Activated CD4-positive, CD25-positive, alpha-beta regulatory T cell treated with anti-CD3 and anti-CD28 coated beads, Interleukin-2, amount 50 U/mL, for 16 hours (primary cell): ENCODE measurements around the gene DGLUCY.
"Not testable (repeated sequence)": the region's sequence is repeated elsewhere in the genome, so short reads cannot be mapped to it uniquely, and the experiment has no call there.

Source experiments
- DNase-seq: peaks from one replicate; pipeline ENCODE4 v3.0.0-alpha.2; 2020; ENCODE audit warnings: low read depth, low spot score

The DGLUCY gene

DNA sequence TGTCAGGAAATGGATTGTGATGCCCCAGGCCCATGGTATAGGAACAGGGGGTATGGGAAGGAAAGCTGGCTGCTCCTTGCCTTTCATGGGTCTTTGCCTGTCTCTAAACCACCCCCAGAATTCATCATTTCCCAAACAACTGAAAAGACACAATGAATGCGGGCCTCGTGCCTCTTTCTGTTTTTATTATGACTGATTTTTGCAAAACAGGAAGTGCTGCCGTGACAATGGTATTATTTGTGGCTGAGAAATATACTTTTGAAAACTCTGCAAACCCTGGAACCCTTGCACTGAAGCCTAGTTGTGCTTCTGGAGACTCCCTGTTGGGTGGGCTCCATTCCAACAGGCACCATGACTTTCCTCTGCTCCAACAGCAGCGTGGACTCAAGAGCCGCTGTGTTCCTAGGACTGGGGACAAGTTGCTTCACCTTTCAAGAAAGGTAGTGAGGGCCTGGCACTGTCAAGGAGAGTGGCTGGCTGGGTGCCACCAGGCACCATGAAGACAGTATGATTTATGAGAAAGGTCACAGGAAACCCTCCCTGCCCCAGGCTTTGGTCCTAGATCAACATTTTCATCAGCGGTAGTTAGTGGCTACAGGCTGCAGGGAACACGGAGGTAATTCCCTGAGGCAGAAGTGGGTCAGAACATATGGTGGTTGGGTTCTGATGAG lies 4.8 kb upstream of the DGLUCY start:
- no peak for DNase-seq

- no peak for DNase-seq
These were observed 2.4 kb upstream of the DGLUCY start for GRCh38 chr14:91111443-91111842.

GRCh38 chr14:91112194-91112593 lies 1.7 kb upstream of the DGLUCY start:
- no peak for DNase-seq

DNA sequence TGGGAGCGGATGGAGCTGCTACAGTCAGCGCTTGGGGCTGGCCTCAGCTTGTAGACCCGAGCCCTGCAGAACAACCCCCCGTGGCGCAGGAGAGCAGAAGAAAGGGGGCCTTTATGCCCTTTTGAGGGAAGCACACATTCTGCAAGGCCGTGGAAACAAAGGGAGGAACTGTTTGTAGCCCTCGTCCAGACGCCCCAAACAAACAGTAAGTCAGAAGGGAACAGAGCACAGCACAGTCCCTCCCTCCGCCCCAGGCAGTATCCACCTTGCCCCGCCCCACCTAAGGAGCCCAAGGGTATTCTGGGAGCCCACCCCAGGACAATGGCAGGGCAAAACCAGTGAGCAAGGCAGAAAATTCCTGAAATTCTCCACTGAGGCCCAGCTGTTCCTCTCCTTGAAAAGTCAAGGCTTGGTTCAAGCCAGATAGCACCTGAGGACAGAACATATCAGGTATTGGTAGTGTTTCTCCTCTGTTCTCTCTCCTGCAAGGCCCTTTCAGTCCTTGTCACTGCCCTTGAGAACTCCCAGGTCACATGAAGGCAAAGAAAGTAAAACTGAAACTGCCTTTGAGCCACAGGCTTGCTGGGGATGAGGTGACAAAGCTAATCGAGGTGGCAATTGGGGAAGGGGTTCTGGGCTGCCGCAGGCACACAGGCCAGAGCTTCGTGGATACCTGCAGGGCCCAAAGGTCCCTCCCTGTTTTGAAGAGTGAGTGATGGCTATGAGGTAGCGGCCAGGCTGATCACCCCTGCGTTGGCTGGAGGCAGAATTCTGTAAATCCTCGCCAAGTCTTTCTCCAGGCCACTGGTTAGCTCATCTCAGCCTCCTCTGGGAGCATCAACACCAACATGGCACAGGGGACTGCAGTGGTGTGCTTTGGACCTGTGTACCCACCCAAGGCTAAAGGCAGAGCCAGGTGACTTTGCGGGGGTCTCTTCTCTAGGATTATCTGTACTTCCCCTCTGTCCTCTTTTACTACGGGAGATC lies 499 bp downstream of the DGLUCY start:
- peak; percentile 58 for DNase-seq

DNA sequence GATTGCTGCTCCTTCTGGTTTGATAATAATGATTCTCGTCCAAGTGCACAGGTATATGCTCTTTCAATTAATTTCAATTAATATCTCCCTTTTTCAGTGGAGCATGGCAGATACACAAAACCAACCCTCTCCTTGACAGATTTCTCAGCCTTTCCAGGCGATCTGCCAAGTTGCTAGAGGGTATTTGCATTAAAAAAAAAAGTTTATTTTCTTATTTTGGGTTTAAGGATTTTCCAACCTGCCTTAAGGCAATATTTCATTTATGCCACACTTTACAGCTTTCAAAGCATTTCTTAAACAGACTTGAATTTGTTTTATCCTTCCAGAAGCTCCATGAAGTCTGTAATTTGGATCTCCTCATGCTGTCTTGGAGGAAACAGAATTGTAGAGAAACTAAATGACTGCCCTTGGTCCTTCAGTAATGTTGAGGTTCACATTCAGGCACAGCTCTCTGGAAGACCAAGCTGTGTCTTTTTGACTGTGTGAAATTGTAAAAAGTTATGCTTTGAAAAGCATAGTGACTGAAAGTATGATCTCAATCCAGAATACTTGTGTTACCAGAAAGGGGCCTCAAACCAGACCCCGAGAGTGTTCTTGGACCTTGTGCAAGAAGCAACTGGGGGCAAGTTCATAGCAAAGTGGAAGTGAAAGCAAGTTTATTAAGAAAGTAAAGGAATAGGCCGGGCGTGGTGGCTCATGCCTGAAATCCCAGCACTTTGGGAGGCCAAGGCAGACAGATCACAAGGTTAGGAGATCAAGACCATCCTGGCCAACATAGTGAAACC lies 2.3 kb downstream of the DGLUCY start:
- no peak for DNase-seq

GRCh38 chr14:91116913-91117588 lies 3.2 kb downstream of the DGLUCY start:
- DNase-seq = peak; percentile 38

GRCh38 chr14:91117960-91118359 lies 4.1 kb downstream of the DGLUCY start:
- DNase-seq = no peak

- DNase-seq = no peak
These were observed 4.7 kb downstream of the DGLUCY start for GRCh38 chr14:91118511-91119068.

DNA sequence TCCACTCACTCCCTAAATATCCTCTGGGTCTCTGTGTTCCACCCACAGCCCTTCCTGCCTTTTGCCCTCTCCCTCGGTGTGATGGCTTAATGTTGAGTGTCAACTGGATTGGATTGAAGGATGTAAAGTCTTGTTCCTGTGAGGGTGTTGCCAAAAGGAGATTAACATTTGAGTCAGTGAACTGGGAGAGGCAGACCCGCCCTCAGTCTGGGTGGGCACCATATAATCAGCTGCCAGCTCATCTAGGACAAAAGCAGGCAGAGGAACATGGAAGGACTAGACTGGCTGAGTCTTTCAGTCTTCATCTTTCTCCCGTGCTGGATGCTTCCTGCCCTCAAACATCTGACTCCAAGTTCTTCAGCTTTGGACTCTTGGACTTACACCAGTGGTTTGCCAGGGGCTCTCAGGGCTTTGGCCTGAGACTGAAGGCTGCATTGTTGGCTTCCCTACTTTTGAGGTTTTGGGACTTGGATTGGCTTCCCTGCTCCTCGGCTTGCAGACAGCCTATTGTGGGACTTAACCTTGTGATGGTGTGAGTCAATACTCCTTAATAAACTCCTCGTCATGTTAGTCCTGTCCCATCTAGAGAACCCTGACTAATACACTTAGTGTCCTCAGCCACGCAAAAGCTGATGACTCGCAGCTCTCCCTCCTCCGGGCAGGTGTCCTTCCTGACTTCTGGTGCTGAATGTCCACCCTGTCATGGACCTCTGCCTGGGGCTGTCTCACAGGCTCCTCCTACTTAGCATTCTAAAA lies 5.9 kb downstream of the DGLUCY start:
- DNase-seq = no peak

DNA sequence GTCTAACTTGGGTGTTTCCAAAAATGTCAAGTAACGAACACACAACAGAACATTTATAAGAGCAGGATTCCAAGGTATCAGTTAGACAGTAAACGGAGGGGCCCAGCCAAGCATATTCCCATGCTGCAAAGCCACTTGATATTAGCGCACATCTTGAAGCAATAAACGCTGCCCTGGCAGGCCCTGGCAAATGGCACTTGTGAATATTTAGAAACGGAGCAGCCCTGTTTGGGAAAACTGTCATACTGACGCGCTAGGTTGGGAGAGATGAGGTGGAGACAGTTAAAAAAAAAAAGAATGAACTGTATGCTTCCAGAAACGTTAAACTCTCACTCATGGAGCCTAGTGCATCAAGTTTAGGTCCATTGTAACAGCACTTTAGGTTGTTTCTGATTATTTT lies 9.3 kb downstream of the DGLUCY start:
- DNase-seq = no peak

DNA sequence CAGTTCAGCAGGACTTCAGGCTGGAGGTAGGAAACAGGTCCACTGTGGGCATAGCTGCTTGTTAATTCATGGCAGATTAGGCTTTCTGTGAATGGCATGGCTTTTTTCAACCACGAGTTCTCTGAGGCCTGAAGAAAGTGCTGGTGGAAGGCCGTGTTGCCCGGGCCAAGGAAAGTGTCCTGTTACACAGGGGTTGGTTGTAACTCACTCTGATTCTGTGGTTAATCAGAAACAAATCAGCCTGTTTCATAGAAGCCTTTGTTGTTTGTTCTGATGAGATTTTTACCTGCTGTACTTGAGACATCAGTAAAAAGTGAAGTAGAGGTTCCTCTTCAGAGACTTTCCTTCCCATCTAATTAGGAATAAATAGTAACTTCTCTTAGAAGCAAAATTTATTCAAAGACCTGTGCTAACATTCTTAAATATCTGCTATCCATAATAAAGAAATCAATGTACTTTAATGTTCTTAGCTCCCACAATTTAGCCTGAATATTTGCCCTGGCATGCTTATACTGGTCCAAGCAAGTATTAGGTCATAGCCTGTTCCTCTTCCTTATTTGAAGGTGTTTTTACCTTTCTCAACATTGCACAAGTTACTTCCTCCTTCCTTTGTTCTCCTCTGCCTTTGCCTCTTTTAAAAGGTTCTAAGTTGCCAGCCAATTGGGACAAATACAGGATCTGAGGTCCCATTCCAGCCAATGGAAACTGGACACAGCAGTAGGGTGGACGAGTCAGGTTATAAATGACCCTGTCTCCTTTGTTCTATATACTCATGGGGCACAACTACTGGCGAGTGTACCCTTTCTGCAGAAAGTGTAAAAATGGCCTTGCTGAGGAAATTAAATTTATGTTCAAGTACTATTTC lies 10.8 kb downstream of the DGLUCY start:
- DNase-seq = not testable (repeated sequence)

- no peak for DNase-seq
These were observed 11.4 kb downstream of the DGLUCY start for GRCh38 chr14:91125271-91125660.

- DNase-seq = no peak
These were observed 11.9 kb downstream of the DGLUCY start for GRCh38 chr14:91125801-91126200.

- DNase-seq = no peak
These were observed 12.9 kb downstream of the DGLUCY start for GRCh38 chr14:91126761-91127160.

GRCh38 chr14:91127401-91127801 lies 13.5 kb downstream of the DGLUCY start:
- DNase-seq = no peak

- DNase-seq = no peak
These were observed 14.1 kb downstream of the DGLUCY start for GRCh38 chr14:91127924-91128323.

DNA sequence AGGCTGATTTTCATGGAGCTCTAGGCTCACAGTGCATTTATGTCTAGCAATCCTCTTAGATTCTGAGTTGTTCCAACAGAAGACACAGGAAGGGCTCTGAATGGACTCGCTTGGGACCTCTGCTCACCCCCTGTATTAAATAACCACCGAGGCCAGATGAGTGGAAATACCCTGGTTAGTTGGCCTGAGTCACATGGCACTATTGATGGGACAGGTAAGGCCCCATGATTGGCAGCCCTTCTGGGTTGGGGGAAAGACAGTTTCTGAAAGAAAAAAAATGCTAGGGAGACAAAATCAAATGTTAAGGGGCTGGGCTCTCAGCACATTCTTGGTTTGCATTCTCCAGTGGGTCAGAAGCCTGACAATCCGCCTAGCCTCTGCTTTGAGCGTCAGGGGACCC lies 14.8 kb downstream of the DGLUCY start:
- DNase-seq = no peak

- DNase-seq = no peak
These were observed 15.4 kb downstream of the DGLUCY start for GRCh38 chr14:91129261-91129660.

GRCh38 chr14:91135039-91135438 lies 21.2 kb downstream of the DGLUCY start:
- DNase-seq = no peak
